HEK293T (cell line): ENCODE measurements around the gene SLC17A9.

Source experiments
- CTCF ChIA-PET: fragments of 350-600 bp; formaldehyde crosslinking; extraction: SDS; loops from one replicate; lab custom pipeline; 2021; ENCODE audit warnings: antibody characterized with exemption, inconsistent platforms; lab: Yijun Ruan, JAX
- POLR2A ChIA-PET: fragments of 350-600 bp; formaldehyde crosslinking; extraction: SDS; loops from one replicate; lab custom pipeline; 2020; ENCODE audit warnings: antibody characterized with exemption, inconsistent platforms; lab: Yijun Ruan, JAX
- DNase-seq: peaks from one replicate; pipeline ENCODE4 v3.0.0; 2012; ENCODE audit warnings: mixed read lengths; ENCODE audit errors: extremely low spot score
- ARNT ChIP-seq: fragments of 450-650 bp; IDR thresholded peaks from 2 replicates; pipeline ENCODE4 v1.6.1; 2017; ENCODE audit warnings: mild to moderate bottlenecking
- BHLHE40 ChIP-seq: fragments of 450-650 bp; IDR thresholded peaks from 2 replicates; pipeline ENCODE4 v1.6.1; 2016; ENCODE audit warnings: mild to moderate bottlenecking, moderate library complexity, borderline replicate concordance
- CTBP1 ChIP-seq: fragments of 450-650 bp; IDR thresholded peaks from 2 replicates; pipeline ENCODE4 v1.6.1; 2016; ENCODE audit warnings: borderline replicate concordance
- ELF4 ChIP-seq: fragments of 450-650 bp; IDR thresholded peaks from 2 replicates; pipeline ENCODE4 v1.6.1; 2017; ENCODE audit warnings: antibody characterized with exemption
- FOXA1 ChIP-seq: fragments of 450-650 bp; IDR thresholded peaks from 2 replicates; pipeline ENCODE4 v1.6.1; 2016; ENCODE audit warnings: mild to moderate bottlenecking
- FOXK2 ChIP-seq: fragments of 450-650 bp; IDR thresholded peaks from 2 replicates; pipeline ENCODE4 v1.6.1; 2016; ENCODE audit warnings: mild to moderate bottlenecking
- FOXM1 ChIP-seq: fragments of 450-650 bp; IDR thresholded peaks from 2 replicates; pipeline ENCODE4 v1.6.1; 2017; ENCODE audit warnings: mild to moderate bottlenecking, borderline replicate concordance
- HDGF ChIP-seq: fragments of 450-650 bp; IDR thresholded peaks from 2 replicates; pipeline ENCODE4 v1.6.1; 2017; ENCODE audit warnings: antibody characterized with exemption, borderline replicate concordance
- L3MBTL2 ChIP-seq: fragments of 450-650 bp; conservative IDR thresholded peaks from 2 replicates; pipeline ENCODE4 v1.6.1; 2016; ENCODE audit warnings: mild to moderate bottlenecking
- LEF1 ChIP-seq: fragments of 450-650 bp; IDR thresholded peaks from 2 replicates; pipeline ENCODE4 v1.6.1; 2017; ENCODE audit warnings: mild to moderate bottlenecking, borderline replicate concordance
- NFRKB ChIP-seq: fragments of 450-650 bp; IDR thresholded peaks from 2 replicates; pipeline ENCODE4 v1.6.1; 2016; ENCODE audit warnings: mild to moderate bottlenecking, moderate library complexity
- PKNOX1 ChIP-seq: fragments of 450-650 bp; IDR thresholded peaks from 2 replicates; pipeline ENCODE4 v1.6.1; 2016
- SP1 ChIP-seq: fragments of 450-650 bp; IDR thresholded peaks from 2 replicates; pipeline ENCODE4 v1.6.1; 2017
- SUZ12 ChIP-seq: fragments of 450-650 bp; IDR thresholded peaks from 2 replicates; pipeline ENCODE4 v1.6.1; 2016; ENCODE audit warnings: mild to moderate bottlenecking
- TARDBP ChIP-seq: fragments of 450-650 bp; IDR thresholded peaks from 2 replicates; pipeline ENCODE4 v1.6.1; 2016
- ZNF384 ChIP-seq: fragments of 450-650 bp; IDR thresholded peaks from 2 replicates; pipeline ENCODE4 v1.6.1; 2016

Gene SLC17A9

DNA sequence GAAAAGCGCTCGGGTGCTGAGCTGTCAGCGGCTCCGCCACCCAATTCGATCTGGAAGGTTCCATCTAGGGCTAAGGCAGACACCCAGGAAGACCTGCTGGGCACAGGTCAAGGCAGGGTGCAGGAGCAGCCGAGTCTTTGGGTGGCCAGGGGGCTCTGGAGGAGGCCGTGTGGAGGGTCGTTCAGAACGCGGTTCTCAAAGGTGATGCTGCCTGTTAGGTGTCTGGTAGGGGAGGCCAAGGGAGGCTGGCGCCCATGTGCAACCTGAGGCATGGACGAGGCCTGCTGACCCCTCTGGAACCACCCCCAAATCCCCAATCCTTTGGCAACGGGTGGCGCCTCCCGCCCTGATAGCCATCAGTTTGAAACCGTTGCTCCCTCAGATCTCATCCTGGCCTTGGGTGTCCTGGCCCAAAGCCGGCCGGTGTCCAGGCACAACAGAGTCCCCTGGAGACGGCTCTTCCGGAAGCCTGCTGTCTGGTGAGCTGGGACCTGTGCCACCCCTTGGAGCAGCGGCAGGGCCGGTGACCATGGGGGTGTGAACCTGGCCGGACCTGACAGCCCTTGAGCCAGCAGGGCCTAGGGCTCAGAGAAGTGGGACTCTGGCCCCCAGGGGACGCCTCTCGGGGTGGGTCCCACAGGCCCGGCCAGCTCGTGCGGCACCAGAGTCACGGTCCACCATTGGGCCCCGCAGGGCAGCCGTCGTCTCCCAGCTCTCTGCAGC lies 10.5 kb downstream of the SLC17A9 start:
- ChIA-PET POLR2A (no interaction called here), CTCF (no interaction called here)
- TF ChIP-seq ARNT (no peak), ELF4 (no peak), TARDBP (no peak), PKNOX1 (no peak), CTBP1 (no peak), FOXM1 (no peak), ZNF384 (no peak)

GRCh38 chr20:62963614-62964397 lies 11.3 kb downstream of the SLC17A9 start:
- POLR2A ChIA-PET: no interaction called here
- TF ChIP-seq ELF4 (no peak), PKNOX1 (no peak), TARDBP (no peak)
- CTCF ChIA-PET: no interaction called here
- DNase-seq: no peak

More for the DNA sequence above, 10.5 kb downstream of the SLC17A9 start:
- no peak for DNase-seq

DNA sequence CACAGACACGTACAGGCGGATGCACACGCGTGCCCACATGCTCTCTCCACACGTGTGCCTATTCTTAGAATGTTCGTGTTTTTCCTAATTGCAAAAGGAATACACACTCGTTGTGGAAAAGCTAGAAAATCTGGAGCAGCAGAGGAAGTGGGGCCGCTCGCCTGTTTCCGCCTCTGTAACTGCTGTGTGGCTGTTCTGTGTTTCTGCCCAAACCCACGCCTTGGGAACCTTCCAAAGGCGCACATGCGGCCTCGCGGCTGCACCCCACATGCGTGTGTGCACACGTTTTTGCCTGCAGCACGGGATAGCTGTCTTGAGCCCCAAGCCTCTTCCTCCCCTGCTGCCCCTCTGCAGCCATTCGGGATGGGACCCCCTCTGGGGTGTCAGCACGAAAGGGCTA lies 12.2 kb downstream of the SLC17A9 start:
- ChIA-PET CTCF (no interaction called here), POLR2A (no interaction called here)
- TF ChIP-seq LEF1: no peak
- TF ChIP-seq L3MBTL2: no peak
- TF ChIP-seq ELF4: no peak
- TF ChIP-seq FOXM1: no peak
- no peak for TF ChIP-seq ARNT
- TF ChIP-seq PKNOX1: no peak
- TF ChIP-seq BHLHE40: no peak
- no peak for TF ChIP-seq NFRKB
- TF ChIP-seq SP1: no peak
- no peak for TF ChIP-seq FOXK2
- no peak for TF ChIP-seq FOXA1
- TF ChIP-seq HDGF: no peak
- no peak for TF ChIP-seq TARDBP
- no peak for TF ChIP-seq CTBP1
- no peak for TF ChIP-seq ZNF384
- no peak for TF ChIP-seq SUZ12
- DNase-seq: no peak

DNA sequence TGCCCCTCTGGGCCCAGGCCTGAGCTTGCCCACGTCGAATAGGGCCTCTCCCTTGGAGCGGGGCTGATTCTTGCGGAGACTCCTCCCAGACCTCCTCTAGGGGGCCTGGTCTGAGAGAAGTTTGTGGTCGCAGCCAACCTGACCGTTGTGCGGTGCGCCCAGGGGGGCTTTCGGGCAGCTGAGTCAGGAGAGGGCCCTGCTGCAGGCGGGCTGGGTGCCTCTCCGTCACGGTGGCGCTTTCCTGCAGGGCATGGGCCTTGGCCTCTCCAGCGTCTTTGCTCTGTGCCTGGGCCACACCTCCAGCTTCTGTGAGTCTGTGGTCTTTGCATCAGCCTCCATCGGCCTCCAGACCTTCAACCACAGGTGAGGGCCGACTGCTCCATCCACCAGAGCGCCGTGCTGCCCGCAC lies 12.9 kb downstream of the SLC17A9 start:
- DNase-seq: no peak
- TF ChIP-seq PKNOX1 (no peak), FOXM1 (no peak), SP1 (no peak), BHLHE40 (no peak), TARDBP (no peak), CTBP1 (no peak), ARNT (no peak), SUZ12 (no peak), ELF4 (no peak), ZNF384 (no peak), HDGF (no peak)
- CTCF ChIA-PET: no interaction called here
- POLR2A ChIA-PET: no interaction called here

DNA sequence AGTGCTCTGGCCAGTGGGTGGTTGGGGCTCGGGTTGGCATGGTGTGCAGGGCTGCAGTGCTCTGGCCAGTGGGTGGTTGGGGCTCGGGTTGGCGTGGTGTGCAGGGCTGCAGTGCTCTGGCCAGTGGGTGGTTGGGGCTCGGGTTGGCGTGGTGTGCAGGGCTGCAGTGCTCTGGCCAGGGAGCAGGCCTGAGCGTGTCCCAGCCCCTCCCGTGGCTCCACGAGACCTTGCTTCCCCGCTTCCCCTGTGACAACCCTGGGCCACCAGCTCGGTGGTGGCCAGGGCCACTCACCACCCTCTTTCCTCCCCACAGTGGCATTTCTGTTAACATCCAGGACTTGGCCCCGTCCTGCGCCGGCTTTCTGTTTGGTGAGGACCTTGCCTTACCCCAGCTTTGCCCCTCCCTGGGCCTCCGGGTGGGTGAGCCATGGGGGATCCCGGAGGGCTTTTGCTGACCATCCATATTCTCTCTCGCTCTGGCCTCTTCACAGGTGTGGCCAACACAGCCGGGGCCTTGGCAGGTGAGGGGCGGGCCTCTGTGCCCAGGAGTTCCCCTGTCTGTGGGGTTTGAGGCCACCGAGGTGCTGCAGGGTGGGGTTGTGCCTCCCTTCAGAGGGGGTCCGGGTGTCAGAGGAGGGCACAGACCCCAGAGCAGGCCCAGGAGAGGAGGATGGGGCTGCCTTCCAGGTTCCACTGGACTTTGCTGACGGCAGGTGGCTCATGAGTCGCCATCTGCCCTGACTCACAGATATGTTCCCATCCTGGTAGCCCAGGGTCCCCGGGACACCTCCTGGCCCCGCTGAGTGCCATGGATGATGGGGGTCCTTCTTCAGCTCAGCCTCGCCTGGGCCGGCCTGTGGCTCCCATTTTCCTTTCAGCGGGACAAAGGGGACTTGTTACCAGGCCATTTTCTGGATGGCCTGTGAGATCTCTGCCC lies 14.0 kb downstream of the SLC17A9 start:
- POLR2A ChIA-PET: no interaction called here
- CTCF ChIA-PET: no interaction called here
- DNase-seq: no peak
- TF ChIP-seq L3MBTL2 (no peak), LEF1 (no peak), ARNT (no peak), FOXA1 (no peak), NFRKB (no peak), TARDBP (no peak), ZNF384 (no peak), SUZ12 (no peak), ELF4 (no peak), SP1 (no peak), PKNOX1 (no peak), FOXM1 (no peak), HDGF (no peak), BHLHE40 (no peak), CTBP1 (no peak), FOXK2 (no peak)
